B cell (primary cell): ENCODE results near the gene RPTOR. TPM values are rescaled to one million over a fixed set of nuclear protein-coding genes. Genes with fewer than 3 reads are reported as not detected.

Experiments
- ATAC-seq: fragments of 200-7000 bp; cut with Tn5 transposase; one replicate; pipeline ENCODE4 v1.10.0; 2021; ENCODE audit warnings: low read depth, mild to moderate bottlenecking, moderate number of reproducible peaks, moderate library complexity
- CTCF ChIA-PET: fragments of 350-600 bp; sonication (Branson Sonifier 250); formaldehyde crosslinking; loops from one replicate; lab custom pipeline; 2021; ENCODE audit warnings: antibody characterized with exemption, inconsistent platforms; lab: Charles Lee
- POLR2A ChIA-PET: fragments of 350-600 bp; sonication (Branson Sonifier 250); formaldehyde crosslinking; loops from one replicate; lab custom pipeline; 2021; ENCODE audit warnings: antibody characterized with exemption; lab: Charles Lee
- DNase-seq: peaks from one replicate; pipeline ENCODE4 v3.0.0; 2013
- H2AFZ ChIP-seq: 2 replicates; pipeline ENCODE4 v1.6.1; 2012; ENCODE audit warnings: mild to moderate bottlenecking, low read depth, low read length; ENCODE audit not compliant: insufficient read depth, poor library complexity, severe bottlenecking
- H3K27ac ChIP-seq, 2 donors: 1 replicate in 1 of 2; 2 replicates in 1 of 2; pipeline ENCODE4 v1.5.1; 2012 to 2013; ENCODE audit warnings: low read length in 2 of 2, mild to moderate bottlenecking in 2 of 2, moderate library complexity in 1 of 2
- H3K27me3 ChIP-seq, 4 experiments: fragments of 200-600 bp in 1 of 4; sonication (generic) in 1 of 4; replicated peaks in 1 of 4; 1 replicate in 2 of 4; 2 replicates in 2 of 4; pipeline versions ENCODE4 v1.6.1 to v1.7.0; 2013 to 2016; ENCODE audit warnings: low read length in 3 of 4, mild to moderate bottlenecking in 2 of 4, mixed read lengths in 1 of 4, moderate library complexity in 1 of 4; ENCODE audit not compliant: insufficient read depth in 4 of 4, control insufficient read depth in 3 of 4; ENCODE audit errors: control extremely low read depth in 1 of 4
- H3K36me3 ChIP-seq, 2 experiments: replicated peaks in 1 of 2; 1 replicate in 1 of 2; 2 replicates in 1 of 2; pipeline versions ENCODE4 v1.6.1 to v1.7.1; 2013; ENCODE audit warnings: low read length in 1 of 2; ENCODE audit not compliant: insufficient read depth in 2 of 2, control insufficient read depth in 1 of 2; ENCODE audit errors: control extremely low read depth in 1 of 2, extremely low read depth in 1 of 2
- H3K4me1 ChIP-seq, 2 donors: fragments of 200-600 bp in 1 of 2; sonication (generic) in 1 of 2; 1 replicate in 1 of 2; 2 replicates in 1 of 2; pipeline versions ENCODE4 v1.5.1 to v1.6.1; 2013 to 2017; ENCODE audit warnings: low read length in 2 of 2; ENCODE audit not compliant: control insufficient read depth in 2 of 2, insufficient read depth in 2 of 2
- H3K4me2 ChIP-seq: replicated peaks from 2 replicates; pipeline ENCODE3; 2012; ENCODE audit warnings: mild to moderate bottlenecking, low read depth, low read length; ENCODE audit not compliant: poor library complexity, severe bottlenecking
- H3K4me3 ChIP-seq, 5 experiments: fragments of 200-600 bp in 1 of 5; sonication (generic) in 1 of 5; 1 replicate in 3 of 5; 2 replicates in 2 of 5; pipeline versions ENCODE4 v1.5.1 to v1.7.0; 2011 to 2016; ENCODE audit warnings: low read length in 4 of 5, mild to moderate bottlenecking in 4 of 5, low read depth in 2 of 5, control low read depth in 1 of 5, moderate library complexity in 1 of 5; ENCODE audit not compliant: insufficient read depth in 1 of 5; ENCODE audit errors: control extremely low read depth in 1 of 5, extremely low read depth in 1 of 5
- H3K79me2 ChIP-seq: fragments of 200-600 bp; sonication (generic); one replicate; pipeline ENCODE4 v1.6.0; 2016; ENCODE audit warnings: low read length; ENCODE audit not compliant: control insufficient read depth, insufficient read depth
- H3K9ac ChIP-seq: fragments of 200-600 bp; sonication (generic); 2 replicates; pipeline ENCODE4 v1.6.1; 2017; ENCODE audit warnings: mild to moderate bottlenecking, low read length, moderate library complexity
- H3K9me3 ChIP-seq, 3 donors: one replicate each; pipeline versions ENCODE4 v1.6.1 to v1.7.1; 2013; ENCODE audit warnings: low read length in 2 of 3; ENCODE audit not compliant: control insufficient read depth in 2 of 3, insufficient read depth in 1 of 3; ENCODE audit errors: control extremely low read depth in 1 of 3
- H4K20me1 ChIP-seq: 2 replicates; pipeline ENCODE4 v1.6.0; 2012; ENCODE audit warnings: mild to moderate bottlenecking, low read length; ENCODE audit not compliant: insufficient read depth, control insufficient read depth, poor library complexity, severe bottlenecking
- H3K27ac Mint-ChIP-seq: one replicate; pipeline ENCODE4 v1.8.0; 2021; ENCODE audit warnings: mixed read lengths
- H3K27me3 Mint-ChIP-seq: one replicate; pipeline ENCODE4 v1.8.0; 2021; ENCODE audit warnings: mixed read lengths
- H3K4me1 Mint-ChIP-seq: one replicate; pipeline ENCODE4 v1.8.0; 2021; ENCODE audit warnings: mixed read lengths
- H3K4me3 Mint-ChIP-seq: one replicate; pipeline ENCODE4 v1.8.0; 2021; ENCODE audit warnings: mixed read lengths
- H3K9me3 Mint-ChIP-seq: one replicate; pipeline ENCODE4 v1.8.0; 2022; ENCODE audit warnings: mixed read lengths; ENCODE audit not compliant: insufficient read depth
- EZH2 ChIP-seq: IDR thresholded peaks from 2 replicates; pipeline ENCODE4 v1.6.1; 2012; ENCODE audit warnings: borderline replicate concordance, low read depth, mild to moderate bottlenecking, moderate library complexity, low read length; ENCODE audit not compliant: insufficient read depth, poor library complexity, severe bottlenecking
- WGBS: methylation state at CpG from one replicate; pipeline ENCODE4 v1.1.5; 2013; ENCODE audit warnings: missing lambda C conversion rate; ENCODE audit not compliant: insufficient coverage; 5-methylcytosine and 5-hydroxymethylcytosine counted together
- intact Hi-C: fragments of 100-400 bp; cut with micrococcal nuclease; formaldehyde crosslinking; loops from one replicate; pipeline ENCODE4 v1.10.0; 2022
- polyA plus RNA-seq: library from polyadenylated mRNA; depleted of rRNA; stranded (reverse); fragments of >200 nt; gene quantifications from 2 replicates; pipeline ENCODE4 v1.2.3, GENCODE V29; 2012
- total RNA-seq, 2 donors: library from RNA; stranded (reverse); fragments of 120-200 nt in 1 of 2; gene quantifications; 1 replicate in 1 of 2; 2 replicates in 1 of 2; pipeline versions ENCODE4 v1.2.3 to v1.2.4, GENCODE V29; 2013 to 2022
- TF ChIP-seq, protein P1 (sequence below): fragments of 200-600 bp; IDR thresholded peaks from one replicate; pipeline ENCODE4 v1.8.0; 2022; ENCODE audit warnings: antibody characterized with exemption, mild to moderate bottlenecking

Gene RPTOR
- total and polyA plus RNA-seq, 2 donors (not counting 1 experiment from before 2014, with no cell fraction given): 13.4 to 58.8 TPM

- H3K4me1 ChIP-seq: peaks cover 15 to 21% of the 10 kb centered on the region in 2 donors
- H3K79me2 ChIP-seq: peaks cover 20% of the 10 kb centered on the region
- no peak overlapping the region for H3K4me2 ChIP-seq
- H3K9me3 ChIP-seq: no peaks in the 10 kb centered on the region
- H3K4me3 ChIP-seq: no peak overlapping the region
- peaks cover 0 to 3% of the 10 kb centered on the region in 2 experiments for H3K36me3 ChIP-seq
- CTCF ChIA-PET: interaction anchor here (1.2 kb wide), 1 partner anchor 12 kb away, joined by 4 read pairs; no protein-coding TSS in a partner anchor
- H3K4me3 Mint-ChIP-seq: no peak overlapping the region
- H4K20me1 ChIP-seq: peaks cover 6% of the 10 kb centered on the region
- no peak overlapping the region for H3K9ac ChIP-seq
- H3K9me3 Mint-ChIP-seq: no peaks in the 10 kb centered on the region
- intact Hi-C loops: loop anchor here (10.0 kb wide), 1 partner anchor 255 kb away; no protein-coding TSS in a partner anchor
- POLR2A ChIA-PET: no interaction called here
- WGBS: 98% methylated on average over 10 of the region's 10 CpGs
- H3K4me1 Mint-ChIP-seq: peaks cover 38% of the 10 kb centered on the region
- ATAC-seq (no peak), DNase-seq (no peak)
- H3K27me3 ChIP-seq: no peaks in the 10 kb centered on the region
- H3K27ac Mint-ChIP-seq: no peak overlapping the region
- no peak for TF ChIP-seq EZH2
- TF ChIP-seq, protein P1, sequence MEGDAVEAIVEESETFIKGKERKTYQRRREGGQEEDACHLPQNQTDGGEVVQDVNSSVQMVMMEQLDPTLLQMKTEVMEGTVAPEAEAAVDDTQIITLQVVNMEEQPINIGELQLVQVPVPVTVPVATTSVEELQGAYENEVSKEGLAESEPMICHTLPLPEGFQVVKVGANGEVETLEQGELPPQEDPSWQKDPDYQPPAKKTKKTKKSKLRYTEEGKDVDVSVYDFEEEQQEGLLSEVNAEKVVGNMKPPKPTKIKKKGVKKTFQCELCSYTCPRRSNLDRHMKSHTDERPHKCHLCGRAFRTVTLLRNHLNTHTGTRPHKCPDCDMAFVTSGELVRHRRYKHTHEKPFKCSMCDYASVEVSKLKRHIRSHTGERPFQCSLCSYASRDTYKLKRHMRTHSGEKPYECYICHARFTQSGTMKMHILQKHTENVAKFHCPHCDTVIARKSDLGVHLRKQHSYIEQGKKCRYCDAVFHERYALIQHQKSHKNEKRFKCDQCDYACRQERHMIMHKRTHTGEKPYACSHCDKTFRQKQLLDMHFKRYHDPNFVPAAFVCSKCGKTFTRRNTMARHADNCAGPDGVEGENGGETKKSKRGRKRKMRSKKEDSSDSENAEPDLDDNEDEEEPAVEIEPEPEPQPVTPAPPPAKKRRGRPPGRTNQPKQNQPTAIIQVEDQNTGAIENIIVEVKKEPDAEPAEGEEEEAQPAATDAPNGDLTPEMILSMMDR: no peak
- no peak overlapping the region for H3K27ac ChIP-seq
- no peak overlapping the region for H2AFZ ChIP-seq
- H3K27me3 Mint-ChIP-seq: no peaks in the 10 kb centered on the region
Observed at GRCh38 chr17:80729761-80730160, 185.1 kb downstream of the RPTOR start.

GRCh38 chr17:80730739-80731138 lies 186.1 kb downstream of the RPTOR start:
- Mint-ChIP-seq H3K4me3 (no peak overlapping the region), H3K4me1 (peaks cover 32% of the 10 kb centered on the region), H3K27me3 (no peaks in the 10 kb centered on the region), H3K27ac (no peak overlapping the region), H3K9me3 (no peaks in the 10 kb centered on the region)
- DNase-seq: no peak
- ChIA-PET POLR2A (interaction anchor here (0.7 kb wide), 1 partner anchor 641 kb away, joined by 3 read pairs; no protein-coding TSS in a partner anchor), CTCF (no interaction called here)
- Histone ChIP-seq H2AFZ (no peak overlapping the region), H3K4me1 (peaks cover 13 to 18% of the 10 kb centered on the region in 2 donors), H3K27ac (no peak overlapping the region), H3K79me2 (peaks cover 12% of the 10 kb centered on the region), H3K9me3 (no peaks in the 10 kb centered on the region), H4K20me1 (peaks cover 6% of the 10 kb centered on the region), H3K36me3 (peaks cover 0 to 3% of the 10 kb centered on the region in 2 experiments), H3K27me3 (no peaks in the 10 kb centered on the region), H3K4me3 (no peak overlapping the region), H3K4me2 (no peak overlapping the region), H3K9ac (no peak overlapping the region)
- no peak for TF ChIP-seq EZH2
- TF ChIP-seq, protein P1: no peak
- intact Hi-C loops: loop anchor here (10.0 kb wide), 1 partner anchor 254 kb away; no protein-coding TSS in a partner anchor
- 100% methylated on average over 2 of the region's 6 CpGs for WGBS
- no peak for ATAC-seq
